Globus pallidus (tissue), 1 donor: ENCODE measurements around the gene HOPX.
"Not testable (repeated sequence)": the region's sequence is repeated elsewhere in the genome, so short reads cannot be mapped to it uniquely, and the experiment has no call there.

Source experiments
- DNase-seq: peaks from one replicate; pipeline ENCODE4 v3.0.0-alpha.2; 2015; ENCODE audit warnings: low spot score

Gene HOPX

GRCh38 chr4:56626963-56627362 lies 54.1 kb downstream of the HOPX start:
- no peak for DNase-seq

GRCh38 chr4:56626420-56626819 lies 54.7 kb downstream of the HOPX start:
- no peak for DNase-seq

- DNase-seq, result no peak
Measured at GRCh38 chr4:56622176-56622575, 58.9 kb downstream of the HOPX start.

- DNase-seq, result no peak
Measured at GRCh38 chr4:56619816-56620215, 61.3 kb downstream of the HOPX start.

- DNase-seq, result no peak
Measured at GRCh38 chr4:56619160-56619559, 61.9 kb downstream of the HOPX start.

- DNase-seq, result no peak
Measured at GRCh38 chr4:56618734-56619133, 62.4 kb downstream of the HOPX start.

GRCh38 chr4:56613101-56613862 lies 67.8 kb downstream of the HOPX start:
- DNase-seq, result no peak

- no peak for DNase-seq
Measured at GRCh38 chr4:56612282-56612681, 68.8 kb downstream of the HOPX start.

- DNase-seq, result no peak
Measured at GRCh38 chr4:56611501-56611900, 69.6 kb downstream of the HOPX start.

GRCh38 chr4:56610170-56610569 lies 70.9 kb downstream of the HOPX start:
- DNase-seq, result not testable (repeated sequence)

GRCh38 chr4:56607926-56608325 lies 73.2 kb downstream of the HOPX start:
- DNase-seq, result no peak

- DNase-seq, result no peak
Measured at GRCh38 chr4:56606385-56606784, 74.7 kb downstream of the HOPX start.

- not testable (repeated sequence) for DNase-seq
Measured at GRCh38 chr4:56605464-56605863, 75.6 kb downstream of the HOPX start.

GRCh38 chr4:56603297-56603696 lies 77.8 kb downstream of the HOPX start:
- no peak for DNase-seq
